A549 (cell line): ENCODE results near the gene BBS4. TPM values are rescaled to one million over a fixed set of nuclear protein-coding genes. Genes with fewer than 3 reads are reported as not detected.

Experiments used
- ATAC-seq, 2 experiments: fragments of 200-7000 bp in 1 of 2; fragments of >200 bp in 1 of 2; cut with Nextera tagmentation in 1 of 2; cut with Tn5 transposase in 1 of 2; 3 replicates each; pipeline versions ENCODE4 v1.8.0 to v1.9.1; 2018 to 2020; ENCODE audit warnings: mild to moderate bottlenecking in 1 of 2, moderate library complexity in 1 of 2
- CTCF ChIA-PET: fragments of 300-600 bp; sonication (Branson Sonifier 250); formaldehyde crosslinking; extraction: SDS; loops from one replicate; lab custom pipeline; 2021; ENCODE audit warnings: antibody characterized with exemption, inconsistent platforms; lab: Yijun Ruan, JAX
- POLR2A ChIA-PET: fragments of 350-600 bp; formaldehyde crosslinking; extraction: SDS; loops from one replicate; lab custom pipeline; 2021; ENCODE audit warnings: antibody characterized with exemption, inconsistent platforms; lab: Yijun Ruan, JAX
- DNase-seq, 2 experiments: peaks; one replicate each; pipeline versions ENCODE4 v3.0.0 to v3.0.0-alpha.2; 2011 to 2016; ENCODE audit warnings: low read depth in 1 of 2, low spot score in 1 of 2
- FAIRE-seq: peaks from 2 replicates; lab custom pipeline; 2011; peaks lifted over from hg19 to GRCh38; lab: Jason Lieb, UNC
- H3K27ac ChIP-seq, 2 experiments: fragments of >200 bp; sonication (Bioruptor Twin); formaldehyde crosslinking; 3 replicates each; pipeline ENCODE4 v1.5.1; 2016 to 2017
- H3K4me1 ChIP-seq: fragments of >200 bp; sonication (Bioruptor Twin); formaldehyde crosslinking; 3 replicates; pipeline ENCODE4 v1.6.1; 2016
- H3K4me2 ChIP-seq: fragments of >200 bp; sonication (Bioruptor Twin); formaldehyde crosslinking; 3 replicates; pipeline ENCODE4 v1.6.1; 2016
- H3K4me3 ChIP-seq: fragments of >200 bp; sonication (Bioruptor Twin); formaldehyde crosslinking; 3 replicates; pipeline ENCODE4 v1.5.1; 2016
- H3K9me3 ChIP-seq: fragments of >200 bp; sonication (Bioruptor Twin); formaldehyde crosslinking; 3 replicates; pipeline ENCODE4 v1.6.1; 2016
- CHD2 ChIP-seq: fragments of 150-350 bp; IDR thresholded peaks from 2 replicates; pipeline ENCODE4 v1.6.1; 2014; ENCODE audit warnings: low read length; ENCODE audit not compliant: partially characterized antibody
- CHD4 ChIP-seq: fragments of 200-600 bp; sonication (generic); IDR thresholded peaks from 2 replicates; pipeline ENCODE4 v1.6.1; 2016; ENCODE audit warnings: antibody characterized with exemption, mild to moderate bottlenecking, borderline replicate concordance
- CTCF ChIP-seq: fragments of >200 bp; sonication (Bioruptor Twin); formaldehyde crosslinking; IDR thresholded peaks from 3 replicates; pipeline ENCODE4 v1.5.1; 2016
- FOSL2 ChIP-seq, 2 experiments: fragments of 450-650 bp in 1 of 2; fragments of >200 bp in 1 of 2; sonication (Bioruptor Twin) in 1 of 2; formaldehyde crosslinking; IDR thresholded peaks; 2 replicates each; pipeline versions ENCODE4 v1.5.0 to v1.6.1; 2016 to 2020; ENCODE audit warnings: mild to moderate bottlenecking in 1 of 2, moderate library complexity in 1 of 2
- FOXS1 ChIP-seq: fragments of 250-450 bp; sonication (Bioruptor Pico); IDR thresholded peaks from 2 replicates; pipeline ENCODE4 v1.5.0; 2020; ENCODE audit warnings: mild to moderate bottlenecking, moderate library complexity
- MAFK ChIP-seq: fragments of 450-650 bp; IDR thresholded peaks from 2 replicates; pipeline ENCODE4 v1.6.1; 2014; ENCODE audit not compliant: partially characterized antibody
- MAX ChIP-seq: IDR thresholded peaks from 2 replicates; pipeline ENCODE4 v1.6.1; 2012
- MYC ChIP-seq: IDR thresholded peaks from 2 replicates; pipeline ENCODE4 v1.6.1; 2012; ENCODE audit warnings: mild to moderate bottlenecking, inconsistent platforms, low read length, improper control_type of control experiment, borderline replicate concordance
- NPAS2 ChIP-seq: fragments of 250-450 bp; sonication (Bioruptor Pico); IDR thresholded peaks from 2 replicates; pipeline ENCODE4 v1.8.0; 2022; ENCODE audit warnings: mild to moderate bottlenecking, moderate library complexity, borderline replicate concordance
- PHF8 ChIP-seq: fragments of 200-600 bp; sonication (generic); IDR thresholded peaks from 2 replicates; pipeline ENCODE4 v1.6.1; 2016; ENCODE audit warnings: low read depth, mild to moderate bottlenecking, antibody characterized with exemption, moderate library complexity, borderline replicate concordance
- POLR2A ChIP-seq: IDR thresholded peaks from 2 replicates; pipeline ENCODE4 v1.6.1; 2012; ENCODE audit warnings: mild to moderate bottlenecking, low read length
- RARB ChIP-seq: fragments of 250-450 bp; sonication (Bioruptor Pico); IDR thresholded peaks from 2 replicates; pipeline ENCODE4 v1.8.0; 2021; ENCODE audit warnings: mild to moderate bottlenecking, moderate library complexity
- REST ChIP-seq: fragments of 200-600 bp; sonication (generic); IDR thresholded peaks from 2 replicates; pipeline ENCODE4 v1.6.1; 2016; ENCODE audit warnings: antibody characterized with exemption, mild to moderate bottlenecking, moderate library complexity
- SMC3 ChIP-seq: fragments of >200 bp; sonication (Bioruptor Twin); formaldehyde crosslinking; IDR thresholded peaks from 3 replicates; pipeline ENCODE4 v1.6.1; 2018; ENCODE audit warnings: inconsistent platforms
- ZC3H11A ChIP-seq: fragments of 450-650 bp; IDR thresholded peaks from 2 replicates; pipeline ENCODE4 v1.6.1; 2014; ENCODE audit warnings: antibody characterized with exemption, mild to moderate bottlenecking
- ZSCAN20 ChIP-seq: fragments of 250-450 bp; sonication (Bioruptor Pico); IDR thresholded peaks from 2 replicates; pipeline ENCODE4 v1.8.0; 2022; ENCODE audit warnings: mild to moderate bottlenecking, moderate library complexity
- WGBS: methylation state at CpG from one replicate; pipeline ENCODE4 v1.1.6; 2017; ENCODE audit errors: missing lambda C conversion rate; 5-methylcytosine and 5-hydroxymethylcytosine counted together
- polyA plus RNA-seq, 4 experiments: library from polyadenylated mRNA; depleted of rRNA in 3 of 4; stranded (reverse); fragments of >200 nt; fragmentation: RNase III in 1 of 4; extraction: RNeasy Plus Mini Kit Qiagen cat#74134 plus additional on column Dnase treatment in 1 of 4; gene quantifications; 2 replicates in 3 of 4; 3 replicates in 1 of 4; pipeline ENCODE4 v1.2.3, GENCODE V29; 2011 to 2017
- TF ChIP-seq, protein P1 (sequence below): IDR thresholded peaks from 2 replicates; pipeline ENCODE4 v1.6.1; 2012
- TF ChIP-seq, protein P2 (sequence below): fragments of 450-650 bp; IDR thresholded peaks from 2 replicates; pipeline ENCODE4 v1.6.1; 2014; ENCODE audit warnings: antibody characterized with exemption
- TF ChIP-seq, protein P3 (sequence below): IDR thresholded peaks from 2 replicates; pipeline ENCODE4 v1.6.1; 2012; ENCODE audit warnings: low read depth, borderline replicate concordance

Gene BBS4
- polyA plus RNA-seq, 2 of the 4 experiments (the other 2 are of a cell fraction), result 22.6 to 40.4 TPM

- peak; percentile 51 for FAIRE-seq
Measured at GRCh38 chr15:72698938-72699337, 12.9 kb downstream of the BBS4 start.

DNA sequence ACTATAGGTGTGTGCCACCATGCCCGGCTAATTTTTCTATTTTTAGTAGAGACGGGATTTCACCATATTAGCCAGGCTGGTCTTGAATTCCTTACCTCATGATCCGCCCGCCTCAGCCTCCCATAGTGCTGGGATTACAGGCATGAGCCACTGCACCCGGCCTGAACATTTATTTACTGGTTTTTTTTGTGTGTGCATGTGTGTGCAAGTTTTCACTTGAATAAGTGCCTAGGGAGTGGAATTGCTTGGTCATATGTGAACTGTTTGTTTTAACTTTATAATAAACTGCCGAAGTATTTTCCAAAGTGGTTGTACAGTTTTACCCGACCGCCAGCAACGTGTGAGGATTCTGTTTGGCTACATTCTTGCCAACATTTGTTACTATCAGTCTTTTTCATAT is 14.1 kb downstream of the BBS4 start:
- Histone ChIP-seq H3K27ac (no peak overlapping the region), H3K9me3 (no peaks in the 10 kb centered on the region), H3K4me3 (no peak overlapping the region), H3K4me2 (no peak overlapping the region), H3K4me1 (peaks cover 6% of the 10 kb centered on the region; the same call in 1 of the 3 replicates)
- DNase-seq (no peak), ATAC-seq (no peak), FAIRE-seq (no peak)
- ChIA-PET POLR2A (no interaction called here), CTCF (no interaction called here)
- no peak for TF ChIP-seq MYC
- TF ChIP-seq PHF8, result no peak
- TF ChIP-seq NPAS2 (CRISPR knock-in tag), result no peak
- TF ChIP-seq, protein P1, sequence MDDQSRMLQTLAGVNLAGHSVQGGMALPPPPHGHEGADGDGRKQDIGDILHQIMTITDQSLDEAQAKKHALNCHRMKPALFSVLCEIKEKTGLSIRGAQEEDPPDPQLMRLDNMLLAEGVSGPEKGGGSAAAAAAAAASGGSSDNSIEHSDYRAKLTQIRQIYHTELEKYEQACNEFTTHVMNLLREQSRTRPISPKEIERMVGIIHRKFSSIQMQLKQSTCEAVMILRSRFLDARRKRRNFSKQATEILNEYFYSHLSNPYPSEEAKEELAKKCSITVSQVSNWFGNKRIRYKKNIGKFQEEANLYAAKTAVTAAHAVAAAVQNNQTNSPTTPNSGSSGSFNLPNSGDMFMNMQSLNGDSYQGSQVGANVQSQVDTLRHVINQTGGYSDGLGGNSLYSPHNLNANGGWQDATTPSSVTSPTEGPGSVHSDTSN, result no peak
- TF ChIP-seq FOSL2 (IDR thresholded peaks at IDR 0.05), result no peak
- no peak for TF ChIP-seq FOSL2 (CRISPR knock-in tag; IDR thresholded peaks at IDR 0.05)
- TF ChIP-seq RARB (CRISPR knock-in tag), result no peak
- no peak for TF ChIP-seq POLR2A
- no peak for TF ChIP-seq CTCF
- TF ChIP-seq CHD2, result no peak
- TF ChIP-seq, protein P2, sequence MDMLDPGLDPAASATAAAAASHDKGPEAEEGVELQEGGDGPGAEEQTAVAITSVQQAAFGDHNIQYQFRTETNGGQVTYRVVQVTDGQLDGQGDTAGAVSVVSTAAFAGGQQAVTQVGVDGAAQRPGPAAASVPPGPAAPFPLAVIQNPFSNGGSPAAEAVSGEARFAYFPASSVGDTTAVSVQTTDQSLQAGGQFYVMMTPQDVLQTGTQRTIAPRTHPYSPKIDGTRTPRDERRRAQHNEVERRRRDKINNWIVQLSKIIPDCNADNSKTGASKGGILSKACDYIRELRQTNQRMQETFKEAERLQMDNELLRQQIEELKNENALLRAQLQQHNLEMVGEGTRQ, result no peak
- no peak for TF ChIP-seq MAX
- TF ChIP-seq ZC3H11A, result no peak
- TF ChIP-seq, protein P3, sequence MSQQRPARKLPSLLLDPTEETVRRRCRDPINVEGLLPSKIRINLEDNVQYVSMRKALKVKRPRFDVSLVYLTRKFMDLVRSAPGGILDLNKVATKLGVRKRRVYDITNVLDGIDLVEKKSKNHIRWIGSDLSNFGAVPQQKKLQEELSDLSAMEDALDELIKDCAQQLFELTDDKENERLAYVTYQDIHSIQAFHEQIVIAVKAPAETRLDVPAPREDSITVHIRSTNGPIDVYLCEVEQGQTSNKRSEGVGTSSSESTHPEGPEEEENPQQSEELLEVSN, result no peak
- WGBS, result 90% methylated on average over 9 of the region's 9 CpGs

More at GRCh38 chr15:72698938-72699337, 12.9 kb downstream of the BBS4 start:
- TF ChIP-seq MAFK, result peak; percentile 67
- TF ChIP-seq PHF8, result no peak
- TF ChIP-seq, protein P3, result no peak
- no peak for TF ChIP-seq REST
- no peak for TF ChIP-seq CHD4
- TF ChIP-seq ZSCAN20 (CRISPR knock-in tag), result no peak
- no peak for TF ChIP-seq CHD2
- TF ChIP-seq FOXS1 (CRISPR knock-in tag), result no peak
- TF ChIP-seq SMC3, result no peak
- 86% methylated on average over 5 of the region's 5 CpGs for WGBS
- no peak for ATAC-seq
- Histone ChIP-seq H3K4me1 (peaks cover 6% of the 10 kb centered on the region; the same call in 1 of the 3 replicates), H3K9me3 (no peaks in the 10 kb centered on the region), H3K27ac (no peak overlapping the region), H3K4me3 (no peak overlapping the region), H3K4me2 (no peak overlapping the region)
- ChIA-PET CTCF (interaction anchor here (1.1 kb wide), 1 partner anchor 99 kb away, joined by 3 read pairs; no protein-coding TSS in a partner anchor), POLR2A (no interaction called here)
- no peak for DNase-seq
